ENCODE results near the gene USP3.
"Not testable (repeated sequence)": the region's sequence is repeated elsewhere in the genome, so short reads cannot be mapped to it uniquely, and the experiment has no call there.

The USP3 gene

GRCh38 chr15:63517202-63517601 is 12.8 kb downstream of the USP3 start:
- no peak for DNase-seq

GRCh38 chr15:63517628-63518027 is 13.2 kb downstream of the USP3 start:
- DNase-seq = no peak

- no peak for DNase-seq
Observed at GRCh38 chr15:63519041-63519440, 14.6 kb downstream of the USP3 start.

- DNase-seq = no peak
Observed at GRCh38 chr15:63519548-63520178, 15.3 kb downstream of the USP3 start.

- DNase-seq = not testable (repeated sequence)
Observed at GRCh38 chr15:63520462-63520861, 16.1 kb downstream of the USP3 start.

- no peak for DNase-seq
Observed at GRCh38 chr15:63522225-63522578, 17.8 kb downstream of the USP3 start.

GRCh38 chr15:63523306-63523990 is 19.1 kb downstream of the USP3 start:
- no peak for DNase-seq

- no peak for DNase-seq
Observed at GRCh38 chr15:63524316-63525015, 20.1 kb downstream of the USP3 start.

- DNase-seq = no peak
Observed at GRCh38 chr15:63526401-63526800, 22.0 kb downstream of the USP3 start.

GRCh38 chr15:63528138-63528659 is 23.8 kb downstream of the USP3 start:
- no peak for DNase-seq

- DNase-seq = no peak
Observed at GRCh38 chr15:63530235-63530634, 25.8 kb downstream of the USP3 start.

GRCh38 chr15:63530752-63531299 is 26.4 kb downstream of the USP3 start:
- no peak for DNase-seq

- no peak for DNase-seq
Observed at GRCh38 chr15:63531586-63531985, 27.2 kb downstream of the USP3 start.

- DNase-seq = no peak
Observed at GRCh38 chr15:63532307-63532744, 27.9 kb downstream of the USP3 start.

- not testable (repeated sequence) for DNase-seq
Observed at GRCh38 chr15:63534888-63535287, 30.5 kb downstream of the USP3 start.

- DNase-seq = no peak
Observed at GRCh38 chr15:63535689-63536088, 31.3 kb downstream of the USP3 start.

GRCh38 chr15:63538876-63539275 is 34.5 kb downstream of the USP3 start:
- no peak for DNase-seq

GRCh38 chr15:63539521-63539920 is 35.1 kb downstream of the USP3 start:
- DNase-seq = no peak

GRCh38 chr15:63539998-63540397 is 35.6 kb downstream of the USP3 start:
- DNase-seq = no peak

- no peak for DNase-seq
Observed at GRCh38 chr15:63540449-63540848, 36.1 kb downstream of the USP3 start.

GRCh38 chr15:63544258-63545026 is 40.0 kb downstream of the USP3 start:
- no peak for DNase-seq

GRCh38 chr15:63545520-63545919 is 41.1 kb downstream of the USP3 start:
- DNase-seq = no peak

- peak in 1 of 2 experiments; percentile 28 for DNase-seq
Observed at GRCh38 chr15:63551400-63551799, 47.0 kb downstream of the USP3 start.

Measured in NCI-H1930 (cell line).